ENCODE measurements around the gene CERS4.

Gene CERS4

GRCh38 chr19:8306235-8307054 is 97.3 kb downstream of the CERS4 start:
- no peak overlapping the region for H3K4me3 ChIP-seq (ENCODE audit: low read depth, low read length)
- in situ Hi-C loops (cut with HindIII; ENCODE audit: low sequenced_read_pairs), result no loop called here
- DNase-seq (ENCODE audit: low read depth, low spot score), result no peak
- TF ChIP-seq CTCF (IDR thresholded peaks at IDR 0.05; ENCODE audit: low read depth, low read length), result no peak

- in situ Hi-C loops (cut with HindIII; ENCODE audit: low sequenced_read_pairs), result no loop called here
- H3K4me3 ChIP-seq (ENCODE audit: low read depth, low read length), result peak overlapping the region; percentile 62
- DNase-seq (ENCODE audit: low read depth, low spot score), result no peak
- no peak for TF ChIP-seq CTCF (IDR thresholded peaks at IDR 0.05; ENCODE audit: low read depth, low read length)
Measured at GRCh38 chr19:8307400-8307964, 98.3 kb downstream of the CERS4 start.

- TF ChIP-seq CTCF (IDR thresholded peaks at IDR 0.05; ENCODE audit: low read depth, low read length), result no peak
- in situ Hi-C loops (cut with HindIII; ENCODE audit: low sequenced_read_pairs), result no loop called here
- peak; percentile 91 for DNase-seq (ENCODE audit: low read depth, low spot score)
- peak within 1 kb of the TSS; percentile 62 for H3K4me3 ChIP-seq (ENCODE audit: low read depth, low read length)
Measured at GRCh38 chr19:8307965-8308866, 99.0 kb downstream of the CERS4 start, which contains the start of gene CD320. TSS of gene CD320 (minus strand) at chr19:8308358. CDS start at chr19:8308290, 68 bp downstream.

GRCh38 chr19:8308891-8309291 is 99.7 kb downstream of the CERS4 start:
- in situ Hi-C loops (cut with HindIII; ENCODE audit: low sequenced_read_pairs), result no loop called here
- no peak for TF ChIP-seq CTCF (IDR thresholded peaks at IDR 0.05; ENCODE audit: low read depth, low read length)
- H3K4me3 ChIP-seq (ENCODE audit: low read depth, low read length), result peak overlapping the region; percentile 62
- no peak for DNase-seq (ENCODE audit: low read depth, low spot score)

GRCh38 chr19:8310342-8311055 is 101.3 kb downstream of the CERS4 start:
- no peak for DNase-seq (ENCODE audit: low read depth, low spot score)
- no peak overlapping the region for H3K4me3 ChIP-seq (ENCODE audit: low read depth, low read length)
- no peak for TF ChIP-seq CTCF (IDR thresholded peaks at IDR 0.05; ENCODE audit: low read depth, low read length)
- in situ Hi-C loops (cut with HindIII; ENCODE audit: low sequenced_read_pairs), result no loop called here

Data from astrocyte of the spinal cord (primary cell).